Neuronal stem cell (in vitro differentiated cells): Measurements from ENCODE around the gene FGFR3.

Experiments used
- DNase-seq: peaks from one replicate; pipeline ENCODE4 v3.0.0-alpha.2; 2013; ENCODE audit warnings: low spot score
- H2AFZ ChIP-seq: one replicate; pipeline ENCODE4 v1.6.1; 2013; ENCODE audit warnings: mild to moderate bottlenecking, low read length, inconsistent platforms
- H2AK5ac ChIP-seq: 2 replicates; pipeline ENCODE4 v1.6.1; 2013; ENCODE audit warnings: low read depth, mild to moderate bottlenecking, inconsistent platforms, low read length, moderate library complexity, mixed read lengths
- H2BK120ac ChIP-seq: 2 replicates; pipeline ENCODE4 v1.6.1; 2013; ENCODE audit warnings: low read depth, mild to moderate bottlenecking, inconsistent platforms, low read length, moderate library complexity, mixed read lengths
- H2BK12ac ChIP-seq: one replicate; pipeline ENCODE4 v1.6.1; 2013; ENCODE audit warnings: low read length, inconsistent platforms
- H2BK15ac ChIP-seq: 2 replicates; pipeline ENCODE4 v1.6.1; 2013; ENCODE audit warnings: mild to moderate bottlenecking, low read length, inconsistent platforms, mixed read lengths
- H2BK5ac ChIP-seq: one replicate; pipeline ENCODE4 v1.6.1; 2013; ENCODE audit warnings: inconsistent platforms, mild to moderate bottlenecking, low read length, moderate library complexity
- H3K14ac ChIP-seq: one replicate; pipeline ENCODE4 v1.6.1; 2013; ENCODE audit warnings: low read length, inconsistent platforms
- H3K18ac ChIP-seq: 2 replicates; pipeline ENCODE4 v1.6.1; 2013; ENCODE audit warnings: low read length, inconsistent platforms
- H3K23ac ChIP-seq: 2 replicates; pipeline ENCODE4 v1.6.1; 2013; ENCODE audit warnings: low read depth, mild to moderate bottlenecking, mixed read lengths, low read length, inconsistent platforms; ENCODE audit not compliant: poor library complexity
- H3K27ac ChIP-seq: replicated peaks from 3 replicates; pipeline ENCODE4 v1.5.1; 2013; ENCODE audit warnings: low read length, inconsistent platforms
- H3K27me3 ChIP-seq, 3 experiments: 2 replicates each; pipeline ENCODE4 v1.6.1; 2013; ENCODE audit warnings: low read length in 3 of 3, mild to moderate bottlenecking in 2 of 3, inconsistent platforms in 1 of 3, low read depth in 1 of 3, mixed read lengths in 1 of 3, moderate library complexity in 1 of 3; ENCODE audit not compliant: control insufficient read depth in 3 of 3, insufficient read depth in 3 of 3
- H3K36me3 ChIP-seq, 2 donors: replicated peaks in 1 of 2; 2 replicates each; pipeline ENCODE4 v1.6.1; 2013; ENCODE audit warnings: low read length in 2 of 2; ENCODE audit not compliant: control insufficient read depth in 2 of 2, insufficient read depth in 2 of 2
- H3K4ac ChIP-seq: 2 replicates; pipeline ENCODE4 v1.6.1; 2013; ENCODE audit warnings: inconsistent platforms, mild to moderate bottlenecking, low read length, moderate library complexity
- H3K4me1 ChIP-seq, 2 donors: 1 replicate in 1 of 2; 2 replicates in 1 of 2; pipeline ENCODE4 v1.6.1; 2013; ENCODE audit warnings: low read length in 2 of 2, low read depth in 1 of 2; ENCODE audit not compliant: control insufficient read depth in 2 of 2, insufficient read depth in 1 of 2
- H3K4me2 ChIP-seq: one replicate; pipeline ENCODE4 v1.6.1; 2013; ENCODE audit warnings: mild to moderate bottlenecking, low read length, inconsistent platforms; ENCODE audit not compliant: insufficient read depth, poor library complexity, severe bottlenecking
- H3K4me3 ChIP-seq, 2 donors: 2 replicates each; pipeline ENCODE4 v1.5.1; 2013; ENCODE audit warnings: low read length in 2 of 2, mild to moderate bottlenecking in 2 of 2, inconsistent platforms in 1 of 2, moderate library complexity in 1 of 2
- H3K79me1 ChIP-seq: one replicate; pipeline ENCODE4 v1.6.1; 2013; ENCODE audit warnings: low read depth, mild to moderate bottlenecking, inconsistent platforms, low read length, moderate library complexity
- H3K9ac ChIP-seq: one replicate; pipeline ENCODE4 v1.6.1; 2013; ENCODE audit warnings: mild to moderate bottlenecking, low read depth, low read length, inconsistent platforms; ENCODE audit not compliant: poor library complexity
- H3K9me3 ChIP-seq, 2 donors: replicated peaks in 1 of 2; 2 replicates each; pipeline versions ENCODE3 to v1.6.1; 2013; ENCODE audit warnings: low read length in 2 of 2, mild to moderate bottlenecking in 2 of 2, inconsistent platforms in 1 of 2, low read depth in 1 of 2, mixed read lengths in 1 of 2, moderate library complexity in 1 of 2; ENCODE audit not compliant: control insufficient read depth in 2 of 2, insufficient read depth in 1 of 2
- H4K8ac ChIP-seq: one replicate; pipeline ENCODE4 v1.6.1; 2013; ENCODE audit warnings: low read depth, mild to moderate bottlenecking, inconsistent platforms, low read length, moderate library complexity
- H4K91ac ChIP-seq: one replicate; pipeline ENCODE4 v1.6.1; 2013; ENCODE audit warnings: low read length, low read depth, mild to moderate bottlenecking, inconsistent platforms; ENCODE audit not compliant: poor library complexity
- WGBS, 2 donors: extraction: QIAGEN DNeasy Blood & Tissue Kit; methylation state at CpG; one replicate each; pipeline ENCODE4 v1.1.7; 2013; ENCODE audit warnings: missing lambda C conversion rate in 2 of 2, mixed read lengths in 1 of 2; ENCODE audit not compliant: insufficient read length in 2 of 2, insufficient replicate concordance in 1 of 2; ENCODE audit errors: extremely low coverage in 2 of 2; 5-methylcytosine and 5-hydroxymethylcytosine counted together

Gene FGFR3

GRCh38 chr4:1809754-1810502 is 16.8 kb downstream of the FGFR3 start:
- Histone ChIP-seq H3K4me3 (no peak overlapping the region), H3K27ac (no peak overlapping the region), H2BK5ac (no peak overlapping the region), H3K4ac (no peak overlapping the region), H3K36me3 (peaks cover 12 to 56% of the 10 kb centered on the region in 2 donors), H3K79me1 (no peaks in the 10 kb centered on the region), H3K14ac (no peak overlapping the region), H4K8ac (no peak overlapping the region), H2AFZ (no peak overlapping the region), H3K27me3 (no peaks in the 10 kb centered on the region), H2BK120ac (no peak overlapping the region), H2BK15ac (no peak overlapping the region), H3K4me2 (no peak overlapping the region), H4K91ac (no peak overlapping the region), H2AK5ac (peak overlapping the region; percentile 6), H3K4me1 (no peaks in the 10 kb centered on the region), H2BK12ac (no peak overlapping the region), H3K9me3 (no peaks in the 10 kb centered on the region), H3K18ac (peak overlapping the region; percentile 90), H3K9ac (peak overlapping the region; percentile 38), H3K23ac (peak overlapping the region; percentile 44)
- WGBS, 2 donors: no CpG with 5 or more reads among the region's 15 CpGs
- peak; percentile 76 for DNase-seq

GRCh38 chr4:1810765-1811164 is 17.7 kb downstream of the FGFR3 start:
- Histone ChIP-seq H3K4ac (no peak overlapping the region), H3K18ac (no peak overlapping the region), H2BK5ac (no peak overlapping the region), H2AFZ (no peak overlapping the region), H3K9me3 (no peaks in the 10 kb centered on the region), H3K9ac (peak overlapping the region; percentile 66), H4K8ac (no peak overlapping the region), H3K4me2 (no peak overlapping the region), H3K27ac (no peak overlapping the region), H3K27me3 (no peaks in the 10 kb centered on the region), H4K91ac (no peak overlapping the region), H3K36me3 (peaks cover 18 to 56% of the 10 kb centered on the region in 2 donors), H2BK120ac (no peak overlapping the region), H2AK5ac (peak overlapping the region; percentile 6), H3K14ac (no peak overlapping the region), H3K23ac (no peak overlapping the region), H3K4me3 (no peak overlapping the region), H3K79me1 (peaks cover 1% of the 10 kb centered on the region), H2BK15ac (no peak overlapping the region), H2BK12ac (no peak overlapping the region), H3K4me1 (no peaks in the 10 kb centered on the region)
- WGBS, 2 donors: no CpG with 5 or more reads among the region's 10 CpGs
- no peak for DNase-seq

GRCh38 chr4:1812720-1813119 is 19.6 kb downstream of the FGFR3 start:
- Histone ChIP-seq H2BK15ac (no peak overlapping the region), H3K27ac (no peak overlapping the region), H2BK120ac (no peak overlapping the region), H3K9ac (no peak overlapping the region), H3K18ac (peak overlapping the region; percentile 64), H2AK5ac (no peak overlapping the region), H3K27me3 (no peaks in the 10 kb centered on the region), H4K91ac (no peak overlapping the region), H3K9me3 (no peaks in the 10 kb centered on the region), H3K79me1 (peaks cover 1% of the 10 kb centered on the region), H2BK12ac (no peak overlapping the region), H2BK5ac (no peak overlapping the region), H3K14ac (no peak overlapping the region), H4K8ac (no peak overlapping the region), H3K4ac (no peak overlapping the region), H3K4me2 (no peak overlapping the region), H3K4me1 (no peaks in the 10 kb centered on the region), H3K4me3 (no peak overlapping the region), H3K36me3 (peaks cover 27 to 58% of the 10 kb centered on the region in 2 donors), H3K23ac (no peak overlapping the region), H2AFZ (no peak overlapping the region)
- no peak for DNase-seq
- WGBS, 2 donors: no CpG with 5 or more reads among the region's 11 CpGs

- H4K91ac ChIP-seq: no peak overlapping the region
- H2BK120ac ChIP-seq: no peak overlapping the region
- peaks cover 30 to 63% of the 10 kb centered on the region in 2 donors for H3K36me3 ChIP-seq
- peak overlapping the region; percentile 16 for H2BK12ac ChIP-seq
- no peaks in the 10 kb centered on the region for H3K9me3 ChIP-seq
- H2BK5ac ChIP-seq: peak overlapping the region; percentile 24
- WGBS, 2 donors: no CpG with 5 or more reads among the region's 9 CpGs
- no peaks in the 10 kb centered on the region for H3K27me3 ChIP-seq
- H3K4ac ChIP-seq: no peak overlapping the region
- no peak overlapping the region for H3K9ac ChIP-seq
- no peak overlapping the region for H4K8ac ChIP-seq
- peak overlapping the region; percentile 38 for H3K14ac ChIP-seq
- no peak for DNase-seq
- peak overlapping the region; percentile 31 for H3K23ac ChIP-seq
- no peak overlapping the region for H2BK15ac ChIP-seq
- peaks cover 1% of the 10 kb centered on the region for H3K79me1 ChIP-seq
- no peak overlapping the region for H3K4me3 ChIP-seq
- H3K4me1 ChIP-seq: no peaks in the 10 kb centered on the region
- no peak overlapping the region for H3K27ac ChIP-seq
- no peak overlapping the region for H3K4me2 ChIP-seq
- H2AK5ac ChIP-seq: peak overlapping the region; percentile 21
- no peak overlapping the region for H2AFZ ChIP-seq
- H3K18ac ChIP-seq: peak overlapping the region; percentile 11
These were observed 20.1 kb downstream of the FGFR3 start for GRCh38 chr4:1813231-1813630.
